GM19239 (cell line): ENCODE measurements around the gene GNG12.

Experiments used
- DNase-seq: peaks from one replicate; pipeline ENCODE4 v3.0.0; 2011; ENCODE audit warnings: low spot score; ENCODE audit not compliant: insufficient read length
- FAIRE-seq: peaks from 2 replicates; lab custom pipeline; 2011; peaks lifted over from hg19 to GRCh38; lab: Jason Lieb, UNC

The GNG12 gene

GRCh38 chr1:67716800-67717199 lies 116.5 kb downstream of the GNG12 start:
- no peak for FAIRE-seq
- no peak for DNase-seq

- FAIRE-seq (no peak), DNase-seq (no peak)
Measured at GRCh38 chr1:67715819-67716218, 117.4 kb downstream of the GNG12 start.

GRCh38 chr1:67713057-67713846 lies 120.0 kb downstream of the GNG12 start:
- FAIRE-seq (no peak), DNase-seq (no peak)

- DNase-seq = no peak
- no peak for FAIRE-seq
Measured at GRCh38 chr1:67711855-67712212, 121.4 kb downstream of the GNG12 start.

GRCh38 chr1:67711158-67711854 lies 122.0 kb downstream of the GNG12 start:
- FAIRE-seq (no peak), DNase-seq (no peak)

GRCh38 chr1:67710417-67710816 lies 122.8 kb downstream of the GNG12 start:
- no peak for DNase-seq
- no peak for FAIRE-seq

- DNase-seq (no peak), FAIRE-seq (no peak)
Measured at GRCh38 chr1:67708606-67709005, 124.7 kb downstream of the GNG12 start.

GRCh38 chr1:67705735-67706453 lies 127.4 kb downstream of the GNG12 start:
- FAIRE-seq (no peak), DNase-seq (no peak)

GRCh38 chr1:67704351-67704750 lies 128.9 kb downstream of the GNG12 start:
- DNase-seq = no peak
- no peak for FAIRE-seq

- no peak for DNase-seq
- FAIRE-seq = no peak
Measured at GRCh38 chr1:67701876-67702275, 131.4 kb downstream of the GNG12 start.

GRCh38 chr1:67700692-67701410 lies 132.4 kb downstream of the GNG12 start:
- FAIRE-seq (no peak), DNase-seq (no peak)

- FAIRE-seq (no peak), DNase-seq (no peak)
Measured at GRCh38 chr1:67700220-67700619, 133.0 kb downstream of the GNG12 start.

- FAIRE-seq (no peak), DNase-seq (no peak)
Measured at GRCh38 chr1:67696708-67697107, 136.6 kb downstream of the GNG12 start.

GRCh38 chr1:67695963-67696362 lies 137.3 kb downstream of the GNG12 start:
- FAIRE-seq (no peak), DNase-seq (no peak)

GRCh38 chr1:67691712-67692111 lies 141.6 kb downstream of the GNG12 start:
- FAIRE-seq (no peak), DNase-seq (no peak)

GRCh38 chr1:67690411-67690810 lies 142.9 kb downstream of the GNG12 start:
- no peak for FAIRE-seq
- DNase-seq = no peak

- DNase-seq (no peak), FAIRE-seq (no peak)
Measured at GRCh38 chr1:67690018-67690363, 143.3 kb downstream of the GNG12 start.

GRCh38 chr1:67689267-67690017 lies 143.8 kb downstream of the GNG12 start:
- FAIRE-seq = no peak
- DNase-seq = no peak

- no peak for FAIRE-seq
Measured at GRCh38 chr1:67688526-67689219, 144.6 kb downstream of the GNG12 start.

More at GRCh38 chr1:67688526-67689219, 144.6 kb downstream of the GNG12 start:
- DNase-seq = no peak
